Neural progenitor cell (in vitro differentiated cells): Measurements from ENCODE around the gene PRELID1. TPM values are rescaled to one million over a fixed set of nuclear protein-coding genes. Genes with fewer than 3 reads are reported as not detected.
A peak's percentile ranks its signal among the peaks of the same experiment; 100 is the strongest.

Source experiments
- DNase-seq: peaks from one replicate; pipeline ENCODE4 v3.0.0-alpha.2; 2016; ENCODE audit warnings: low spot score
- H2AFZ ChIP-seq: fragments of 200-600 bp; sonication (generic); replicated peaks from 2 replicates; pipeline ENCODE4 v1.6.1; 2016; ENCODE audit warnings: antibody characterized with exemption
- H3F3A ChIP-seq: fragments of 200-600 bp; sonication (generic); 2 replicates; pipeline ENCODE4 v1.6.1; 2016; ENCODE audit warnings: antibody characterized with exemption, low read depth
- H3K27ac ChIP-seq: fragments of 200-600 bp; sonication (generic); 2 replicates; pipeline ENCODE4 v1.5.1; 2016; ENCODE audit warnings: mild to moderate bottlenecking
- H3K27me3 ChIP-seq: fragments of 200-600 bp; sonication (generic); 2 replicates; pipeline ENCODE4 v1.6.1; 2016; ENCODE audit warnings: mild to moderate bottlenecking, moderate library complexity
- H3K36me3 ChIP-seq: fragments of 200-600 bp; sonication (generic); 2 replicates; pipeline ENCODE4 v1.5.1; 2016
- H3K4me1 ChIP-seq: fragments of 200-600 bp; sonication (generic); 2 replicates; pipeline ENCODE4 v1.6.1; 2016; ENCODE audit warnings: mixed run types
- H3K4me2 ChIP-seq: fragments of 200-600 bp; sonication (generic); 2 replicates; pipeline ENCODE4 v1.6.1; 2016
- H3K4me3 ChIP-seq: fragments of 200-600 bp; sonication (generic); 2 replicates; pipeline ENCODE4 v1.5.1; 2016
- H3K79me2 ChIP-seq: fragments of 200-600 bp; sonication (generic); 2 replicates; pipeline ENCODE4 v1.6.1; 2016; ENCODE audit warnings: low read depth
- H3K9ac ChIP-seq: fragments of 200-600 bp; sonication (generic); 2 replicates; pipeline ENCODE4 v1.6.1; 2016
- H3K9me3 ChIP-seq: fragments of 200-600 bp; sonication (generic); 2 replicates; pipeline ENCODE4 v1.5.1; 2016; ENCODE audit warnings: low read depth
- H4K20me1 ChIP-seq: fragments of 200-600 bp; sonication (generic); 2 replicates; pipeline ENCODE4 v1.6.1; 2016; ENCODE audit warnings: low read depth
- H3K27ac Mint-ChIP-seq: 3 replicates; pipeline ENCODE4 v1.8.0; 2021; ENCODE audit warnings: mixed read lengths
- H3K27me3 Mint-ChIP-seq: 2 replicates; pipeline ENCODE4 v1.8.0; 2022; ENCODE audit warnings: low read depth, mild to moderate bottlenecking, inconsistent platforms, moderate library complexity, mixed read lengths; ENCODE audit not compliant: insufficient read depth
- H3K36me3 Mint-ChIP-seq: 3 replicates; pipeline ENCODE4 v1.8.0; 2021; ENCODE audit warnings: mixed read lengths
- H3K4me1 Mint-ChIP-seq: 3 replicates; pipeline ENCODE4 v1.8.0; 2021; ENCODE audit warnings: mixed read lengths
- H3K4me3 Mint-ChIP-seq: 3 replicates; pipeline ENCODE4 v1.8.0; 2021; ENCODE audit warnings: mild to moderate bottlenecking, moderate library complexity, mixed read lengths
- H3K9me3 Mint-ChIP-seq: 3 replicates; pipeline ENCODE4 v1.8.0; 2020; ENCODE audit warnings: mixed read lengths
- CTCF ChIP-seq: fragments of 200-600 bp; sonication (generic); IDR thresholded peaks from 2 replicates; pipeline ENCODE4 v1.5.1; 2017; ENCODE audit warnings: antibody characterized with exemption, mild to moderate bottlenecking
- EZH2 ChIP-seq: fragments of 200-600 bp; sonication (generic); IDR thresholded peaks from 2 replicates; pipeline ENCODE4 v1.6.1; 2017; ENCODE audit warnings: antibody characterized with exemption, mild to moderate bottlenecking, moderate library complexity
- EZH2phosphoT487 ChIP-seq: fragments of 200-600 bp; sonication (generic); IDR thresholded peaks from 2 replicates; pipeline ENCODE4 v1.6.1; 2017; ENCODE audit warnings: antibody characterized with exemption
- total RNA-seq: library from RNA; depleted of rRNA; stranded (reverse); fragments of >200 nt; gene quantifications from 2 replicates; pipeline ENCODE4 v1.2.3, GENCODE V29; 2015; ENCODE audit warnings: low replicate concordance

PRELID1 gene
- total RNA-seq, 1 donor from 2014 or later = 133 TPM

- Histone ChIP-seq H3K9me3 (no peaks in the 10 kb centered on the region), H3K4me2 (no peak overlapping the region), H3K4me1 (no peaks in the 10 kb centered on the region), H3K4me3 (no peak overlapping the region), H3K27ac (no peak overlapping the region), H3K36me3 (peaks cover 10% of the 10 kb centered on the region), H3K27me3 (no peaks in the 10 kb centered on the region), H2AFZ (no peak overlapping the region), H3K79me2 (no peaks in the 10 kb centered on the region), H3K9ac (no peak overlapping the region), H4K20me1 (peaks cover 45% of the 10 kb centered on the region), H3F3A (peaks cover 50% of the 10 kb centered on the region)
- Mint-ChIP-seq H3K27ac (peak overlapping the region; percentile 46), H3K4me3 (no peak overlapping the region), H3K36me3 (peaks cover 25% of the 10 kb centered on the region), H3K4me1 (peaks cover 7% of the 10 kb centered on the region), H3K27me3 (peaks cover 8% of the 10 kb centered on the region), H3K9me3 (no peaks in the 10 kb centered on the region)
- TF ChIP-seq CTCF = no peak
- no peak for TF ChIP-seq EZH2
- no peak for TF ChIP-seq EZH2phosphoT487
- DNase-seq = no peak
These were observed 7.0 kb upstream of the PRELID1 start for GRCh38 chr5:177296581-177296980.

- DNase-seq = no peak
- H3K4me3 ChIP-seq = no peak overlapping the region
- H4K20me1 ChIP-seq = peaks cover 56% of the 10 kb centered on the region
- TF ChIP-seq CTCF (no peak), EZH2 (no peak), EZH2phosphoT487 (no peak)
- H3K27me3 ChIP-seq = peaks cover 4% of the 10 kb centered on the region
- Mint-ChIP-seq H3K4me1 (peaks cover 15% of the 10 kb centered on the region), H3K4me3 (no peak overlapping the region), H3K27ac (no peak overlapping the region), H3K9me3 (no peaks in the 10 kb centered on the region), H3K27me3 (peaks cover 8% of the 10 kb centered on the region), H3K36me3 (peaks cover 20% of the 10 kb centered on the region)
- no peak overlapping the region for H3K27ac ChIP-seq
- H3K36me3 ChIP-seq = peaks cover 3% of the 10 kb centered on the region
- peaks cover 61% of the 10 kb centered on the region for H3F3A ChIP-seq
- no peaks in the 10 kb centered on the region for H3K9me3 ChIP-seq
- no peaks in the 10 kb centered on the region for H3K4me1 ChIP-seq
- H3K79me2 ChIP-seq = no peaks in the 10 kb centered on the region
- H3K4me2 ChIP-seq = no peak overlapping the region
- no peak overlapping the region for H3K9ac ChIP-seq
- H2AFZ ChIP-seq = no peak overlapping the region
These were observed 5.7 kb upstream of the PRELID1 start for GRCh38 chr5:177297922-177298321.

- Mint-ChIP-seq H3K4me1 (peaks cover 23% of the 10 kb centered on the region), H3K4me3 (no peak overlapping the region), H3K9me3 (no peaks in the 10 kb centered on the region), H3K27me3 (peaks cover 6% of the 10 kb centered on the region), H3K36me3 (peaks cover 12% of the 10 kb centered on the region), H3K27ac (no peak overlapping the region)
- no peak overlapping the region for H3K27ac ChIP-seq
- H3K4me2 ChIP-seq = no peak overlapping the region
- peaks cover 61% of the 10 kb centered on the region for H3F3A ChIP-seq
- H3K4me3 ChIP-seq = no peak overlapping the region
- no peak for DNase-seq
- no peaks in the 10 kb centered on the region for H3K9me3 ChIP-seq
- no peak overlapping the region for H2AFZ ChIP-seq
- peaks cover 11% of the 10 kb centered on the region for H3K79me2 ChIP-seq
- TF ChIP-seq EZH2phosphoT487 = no peak
- H4K20me1 ChIP-seq = peaks cover 61% of the 10 kb centered on the region
- peaks cover 3% of the 10 kb centered on the region for H3K36me3 ChIP-seq
- H3K4me1 ChIP-seq = no peaks in the 10 kb centered on the region
- H3K27me3 ChIP-seq = peaks cover 7% of the 10 kb centered on the region
- H3K9ac ChIP-seq = no peak overlapping the region
These were observed 3.9 kb upstream of the PRELID1 start for GRCh38 chr5:177299697-177300096.

- Histone ChIP-seq H2AFZ (no peak overlapping the region), H3K9me3 (no peaks in the 10 kb centered on the region), H3K27ac (no peak overlapping the region), H4K20me1 (peaks cover 66% of the 10 kb centered on the region), H3F3A (peaks cover 61% of the 10 kb centered on the region), H3K9ac (no peak overlapping the region), H3K36me3 (peaks cover 3% of the 10 kb centered on the region), H3K4me3 (no peak overlapping the region), H3K4me2 (no peak overlapping the region), H3K27me3 (peaks cover 7% of the 10 kb centered on the region), H3K79me2 (peaks cover 17% of the 10 kb centered on the region), H3K4me1 (no peaks in the 10 kb centered on the region)
- peaks cover 6% of the 10 kb centered on the region for H3K27me3 Mint-ChIP-seq
- TF ChIP-seq EZH2phosphoT487 (no peak), CTCF (no peak), EZH2 (no peak)
- H3K4me1 Mint-ChIP-seq = peaks cover 27% of the 10 kb centered on the region
- no peaks in the 10 kb centered on the region for H3K9me3 Mint-ChIP-seq
- DNase-seq = no peak
- peaks cover 15% of the 10 kb centered on the region for H3K36me3 Mint-ChIP-seq
- H3K27ac Mint-ChIP-seq = no peak overlapping the region
- H3K4me3 Mint-ChIP-seq = no peak overlapping the region
These were observed 3.2 kb upstream of the PRELID1 start for GRCh38 chr5:177300236-177300880.
